Measurements from ENCODE around the gene EFNA4.
A peak's percentile ranks its signal among the peaks of the same experiment; 100 is the strongest.

The EFNA4 gene

GRCh38 chr1:155017946-155018316, 45.6 kb upstream of the EFNA4 start:
- Histone ChIP-seq H3K27ac (peak overlapping the region; percentile 84), H3K36me3 (peaks cover 34% of the 10 kb centered on the region), H3K27me3 (ENCODE audit: insufficient read depth, low read depth, severe bottlenecking) (no peaks in the 10 kb centered on the region), H3K4me3 (ENCODE audit: low read depth, low read length) (peak overlapping the region; percentile 44), H3K9me3 (ENCODE audit: severe bottlenecking) (no peaks in the 10 kb centered on the region)
- TF ChIP-seq, protein P1, sequence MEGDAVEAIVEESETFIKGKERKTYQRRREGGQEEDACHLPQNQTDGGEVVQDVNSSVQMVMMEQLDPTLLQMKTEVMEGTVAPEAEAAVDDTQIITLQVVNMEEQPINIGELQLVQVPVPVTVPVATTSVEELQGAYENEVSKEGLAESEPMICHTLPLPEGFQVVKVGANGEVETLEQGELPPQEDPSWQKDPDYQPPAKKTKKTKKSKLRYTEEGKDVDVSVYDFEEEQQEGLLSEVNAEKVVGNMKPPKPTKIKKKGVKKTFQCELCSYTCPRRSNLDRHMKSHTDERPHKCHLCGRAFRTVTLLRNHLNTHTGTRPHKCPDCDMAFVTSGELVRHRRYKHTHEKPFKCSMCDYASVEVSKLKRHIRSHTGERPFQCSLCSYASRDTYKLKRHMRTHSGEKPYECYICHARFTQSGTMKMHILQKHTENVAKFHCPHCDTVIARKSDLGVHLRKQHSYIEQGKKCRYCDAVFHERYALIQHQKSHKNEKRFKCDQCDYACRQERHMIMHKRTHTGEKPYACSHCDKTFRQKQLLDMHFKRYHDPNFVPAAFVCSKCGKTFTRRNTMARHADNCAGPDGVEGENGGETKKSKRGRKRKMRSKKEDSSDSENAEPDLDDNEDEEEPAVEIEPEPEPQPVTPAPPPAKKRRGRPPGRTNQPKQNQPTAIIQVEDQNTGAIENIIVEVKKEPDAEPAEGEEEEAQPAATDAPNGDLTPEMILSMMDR (IDR thresholded peaks at IDR 0.05; ENCODE audit: low read depth, low read length), result no peak
- no peak for DNase-seq

- H3K36me3 ChIP-seq, result peaks cover 34% of the 10 kb centered on the region
- no peaks in the 10 kb centered on the region for H3K27me3 ChIP-seq (ENCODE audit: insufficient read depth, low read depth, severe bottlenecking)
- DNase-seq, result peak; percentile 77
- no peak overlapping the region for H3K4me3 ChIP-seq (ENCODE audit: low read depth, low read length)
- peak overlapping the region; percentile 84 for H3K27ac ChIP-seq
- H3K9me3 ChIP-seq (ENCODE audit: severe bottlenecking), result no peaks in the 10 kb centered on the region
- TF ChIP-seq, protein P1 (IDR thresholded peaks at IDR 0.05; ENCODE audit: low read depth, low read length), result no peak
These were observed 44.8 kb upstream of the EFNA4 start for GRCh38 chr1:155018617-155019348.

DNA sequence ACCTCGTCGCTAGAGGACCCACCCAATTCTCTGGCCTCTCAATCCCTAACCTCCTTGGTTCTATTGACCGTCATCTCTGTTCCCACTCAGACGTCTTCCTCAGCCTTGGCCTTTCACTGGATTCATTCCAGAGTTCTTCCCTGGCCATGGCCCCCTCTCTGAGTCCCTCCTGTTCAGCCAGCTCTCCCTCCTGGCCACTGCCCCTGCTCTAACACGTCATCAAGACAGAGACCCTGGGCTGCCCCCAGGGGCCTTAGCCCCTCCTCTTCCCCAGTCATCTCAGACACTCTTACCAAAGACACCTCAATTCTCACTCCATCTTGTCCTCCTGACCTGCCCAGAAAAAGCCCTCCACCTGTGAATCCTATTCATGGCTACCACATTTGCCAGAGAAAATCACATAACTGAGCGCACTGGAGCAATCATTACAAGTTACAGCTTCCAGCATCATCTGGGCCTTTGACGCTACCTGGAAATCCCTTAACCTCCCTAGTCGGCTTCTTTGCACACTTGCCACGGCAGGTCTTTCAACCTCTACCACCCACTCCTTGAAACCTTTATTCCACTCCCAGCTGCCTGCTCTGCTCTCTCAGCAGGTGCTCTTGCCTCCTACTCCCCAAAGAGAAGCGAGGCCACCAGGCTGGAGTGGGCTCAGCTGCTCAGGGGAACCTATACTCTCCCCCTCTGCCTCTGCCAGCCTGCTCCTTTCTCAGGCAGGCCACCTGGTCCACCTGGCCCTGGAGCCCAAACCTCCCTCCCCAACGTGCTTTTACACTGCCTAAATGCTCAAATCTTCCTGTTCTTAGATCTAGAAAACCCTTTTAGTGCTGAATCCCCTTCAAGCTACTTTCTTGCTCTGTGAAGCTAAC, 43.9 kb upstream of the EFNA4 start:
- Histone ChIP-seq H3K36me3 (peaks cover 27% of the 10 kb centered on the region), H3K4me3 (ENCODE audit: low read depth, low read length) (no peak overlapping the region), H3K27me3 (ENCODE audit: insufficient read depth, low read depth, severe bottlenecking) (no peaks in the 10 kb centered on the region), H3K27ac (peak overlapping the region; percentile 84), H3K9me3 (ENCODE audit: severe bottlenecking) (no peaks in the 10 kb centered on the region)
- no peak for DNase-seq
- TF ChIP-seq, protein P1 (IDR thresholded peaks at IDR 0.05; ENCODE audit: low read depth, low read length), result no peak

- Histone ChIP-seq H3K27ac (no peak overlapping the region), H3K9me3 (ENCODE audit: severe bottlenecking) (no peaks in the 10 kb centered on the region), H3K4me3 (ENCODE audit: low read depth, low read length) (no peak overlapping the region), H3K27me3 (ENCODE audit: insufficient read depth, low read depth, severe bottlenecking) (no peaks in the 10 kb centered on the region), H3K36me3 (peaks cover 2% of the 10 kb centered on the region; the same call in 1 of the 2 replicates)
- no peak for DNase-seq
- TF ChIP-seq, protein P1 (IDR thresholded peaks at IDR 0.05; ENCODE audit: low read depth, low read length), result no peak
These were observed 41.2 kb upstream of the EFNA4 start for GRCh38 chr1:155022136-155022926.

- Histone ChIP-seq H3K9me3 (ENCODE audit: severe bottlenecking) (no peaks in the 10 kb centered on the region), H3K27me3 (ENCODE audit: insufficient read depth, low read depth, severe bottlenecking) (no peaks in the 10 kb centered on the region), H3K27ac (no peak overlapping the region), H3K4me3 (ENCODE audit: low read depth, low read length) (no peak overlapping the region), H3K36me3 (peaks cover 2% of the 10 kb centered on the region; the same call in 1 of the 2 replicates)
- no peak for DNase-seq
- TF ChIP-seq, protein P1 (IDR thresholded peaks at IDR 0.05; ENCODE audit: low read depth, low read length), result no peak
These were observed 40.7 kb upstream of the EFNA4 start for GRCh38 chr1:155022927-155023236.
